Measurements from ENCODE around the gene BACH2.
"Not testable (repeated sequence)": the region's sequence is repeated elsewhere in the genome, so short reads cannot be mapped to it uniquely, and the experiment has no call there.

The BACH2 gene

GRCh38 chr6:90090866-90091265 is 205.8 kb downstream of the BACH2 start:
- no peak for DNase-seq

DNA sequence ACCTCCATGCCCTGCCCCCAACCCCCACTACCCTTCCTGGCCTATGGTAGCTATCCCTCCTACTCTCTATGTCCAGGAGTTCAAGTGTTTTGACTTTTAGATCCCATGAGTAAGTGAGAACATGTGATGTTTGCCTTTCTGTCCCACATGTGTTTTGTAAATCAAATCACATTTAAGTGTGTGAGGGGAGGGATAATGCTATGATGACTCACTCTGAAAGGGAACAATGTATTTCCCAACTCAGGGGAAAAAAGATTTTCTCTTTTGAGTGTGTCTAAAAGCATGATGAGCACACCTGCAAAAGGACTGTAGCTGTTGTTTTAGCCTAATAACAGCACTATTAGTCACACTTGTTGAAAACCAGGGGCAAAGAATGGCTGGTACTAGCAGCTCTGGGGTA is 208.6 kb downstream of the BACH2 start:
- DNase-seq, result no peak

DNA sequence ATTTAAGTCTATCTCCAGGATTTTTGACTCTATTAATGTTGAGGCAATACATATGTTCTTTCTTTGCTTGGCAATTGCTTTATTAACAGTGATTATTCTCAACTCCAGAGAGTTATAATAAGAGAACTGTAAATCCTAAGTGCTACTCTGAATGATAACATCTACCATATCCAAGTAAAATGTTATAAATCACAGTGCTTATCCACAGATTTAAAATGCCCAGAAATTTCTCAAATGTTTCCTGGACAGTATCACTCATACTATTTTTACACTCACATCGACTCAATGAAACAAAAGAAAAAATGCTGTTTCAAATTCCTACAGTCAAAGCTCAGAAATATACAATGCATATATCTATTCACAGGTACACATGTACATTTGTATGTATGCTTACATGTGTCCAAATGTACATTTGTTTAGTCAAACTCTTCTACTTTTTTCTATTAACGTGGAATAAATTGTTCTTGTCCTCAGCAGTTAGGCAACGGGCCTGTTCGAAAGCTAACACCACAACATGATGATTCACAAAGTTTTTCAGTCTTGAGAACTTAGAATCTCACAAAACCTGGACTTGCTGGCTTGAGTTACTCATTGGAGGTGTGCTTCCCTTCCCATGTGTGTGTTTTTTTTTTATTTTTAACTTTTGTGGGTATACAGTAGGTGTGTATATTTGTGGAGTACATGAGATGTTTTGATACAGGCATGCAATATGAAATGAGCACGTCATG is 209.4 kb downstream of the BACH2 start:
- DNase-seq, result no peak

DNA sequence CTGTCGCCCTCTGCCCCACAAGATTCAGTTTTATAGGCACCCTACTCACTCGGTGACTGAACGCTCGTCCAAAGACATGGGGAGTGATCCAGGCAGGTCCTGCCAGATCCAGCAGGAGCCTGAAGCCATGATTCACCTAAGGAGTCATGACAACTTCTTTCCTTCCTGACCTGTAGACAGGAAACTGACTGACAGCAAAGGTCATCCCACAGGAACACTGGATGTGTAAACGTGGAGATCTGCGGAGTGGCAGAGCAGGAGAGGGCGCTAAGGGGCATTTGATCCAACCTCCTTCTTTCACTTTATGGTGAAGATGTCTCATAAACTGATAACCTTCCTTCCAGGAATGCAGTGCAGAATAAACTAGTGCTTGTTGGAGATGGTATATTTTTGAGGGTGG is 210.1 kb downstream of the BACH2 start:
- no peak for DNase-seq

GRCh38 chr6:90083891-90084290 is 212.8 kb downstream of the BACH2 start:
- no peak for DNase-seq

- no peak for DNase-seq
Measured at GRCh38 chr6:90082847-90083246, 213.8 kb downstream of the BACH2 start.

GRCh38 chr6:90080876-90081481 is 215.7 kb downstream of the BACH2 start:
- DNase-seq, result no peak

DNA sequence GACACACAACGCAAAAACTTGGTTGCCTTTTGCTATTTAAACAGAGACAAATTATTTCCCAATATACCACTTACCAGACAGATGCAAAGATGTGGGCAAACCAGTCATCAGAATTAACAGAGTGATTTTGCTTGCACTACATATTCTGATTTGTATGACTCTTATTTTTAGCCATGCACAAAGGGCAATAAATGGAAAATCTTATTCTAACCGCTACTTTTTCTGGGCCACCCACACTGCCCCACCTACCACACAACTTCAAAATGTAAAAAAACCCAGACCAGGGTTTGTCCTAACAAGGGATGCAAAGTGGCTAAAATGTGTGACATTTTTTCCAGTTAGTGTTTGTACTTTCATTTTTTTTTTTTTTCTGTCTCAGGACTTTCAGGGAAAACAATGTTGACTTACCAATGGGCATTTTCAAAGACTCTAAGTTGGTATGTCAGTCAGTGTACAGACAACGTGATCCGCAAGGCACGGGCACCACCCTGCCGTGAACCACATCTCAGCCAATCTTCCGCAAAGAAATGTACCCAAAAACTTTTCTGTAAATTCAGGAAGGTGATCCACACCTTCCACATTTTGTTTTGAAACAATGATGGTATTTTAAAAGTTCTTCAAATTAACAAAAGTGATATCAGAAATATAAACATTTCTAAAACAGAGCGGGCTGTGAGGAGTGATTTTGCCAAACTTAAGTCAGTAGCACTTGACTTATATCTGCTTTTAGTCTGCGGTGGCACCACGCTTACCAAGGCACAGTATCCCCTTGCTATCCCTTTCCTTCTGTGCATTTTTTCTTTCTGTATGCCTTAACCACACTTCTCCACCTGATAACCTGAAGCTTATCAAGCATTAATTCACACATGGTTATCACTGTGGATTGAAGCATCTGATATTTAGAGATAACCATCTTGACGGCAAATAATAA is 216.8 kb downstream of the BACH2 start:
- no peak for DNase-seq

DNA sequence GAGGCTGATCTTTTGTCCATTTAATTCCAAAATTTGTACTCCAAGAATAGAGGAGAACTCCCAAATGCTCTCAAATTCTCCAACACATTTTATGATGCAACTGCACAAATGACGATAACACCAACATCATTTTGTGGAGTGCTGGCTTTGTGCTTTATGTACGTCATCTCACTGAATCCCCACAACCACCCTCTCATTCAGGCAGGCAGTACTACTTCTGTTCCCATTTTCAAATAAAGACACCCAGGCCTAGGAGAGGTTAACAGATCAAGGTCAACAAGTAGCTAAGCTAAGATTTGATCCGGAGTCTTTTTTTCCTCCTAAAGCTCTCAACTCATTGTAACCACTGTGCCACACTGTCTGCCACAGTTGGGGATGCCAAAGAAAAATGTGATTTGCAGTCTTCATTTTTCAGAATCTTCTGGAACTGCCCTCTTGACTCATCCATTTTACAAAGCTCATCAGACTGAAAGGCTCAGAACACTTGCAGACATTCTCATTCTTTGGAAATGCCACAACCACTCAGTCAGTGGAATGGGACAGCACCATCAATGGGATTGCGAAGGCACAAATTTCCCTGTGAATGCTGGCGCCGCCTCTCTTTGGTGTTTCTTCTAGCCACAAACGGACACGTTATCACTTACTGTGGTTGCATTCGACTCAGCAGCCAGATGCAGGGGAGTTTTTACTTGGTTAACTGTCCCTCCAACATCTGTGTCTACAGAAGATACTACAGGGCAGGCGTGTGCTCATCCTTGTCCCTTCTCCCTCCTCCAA is 217.9 kb downstream of the BACH2 start:
- no peak for DNase-seq

DNA sequence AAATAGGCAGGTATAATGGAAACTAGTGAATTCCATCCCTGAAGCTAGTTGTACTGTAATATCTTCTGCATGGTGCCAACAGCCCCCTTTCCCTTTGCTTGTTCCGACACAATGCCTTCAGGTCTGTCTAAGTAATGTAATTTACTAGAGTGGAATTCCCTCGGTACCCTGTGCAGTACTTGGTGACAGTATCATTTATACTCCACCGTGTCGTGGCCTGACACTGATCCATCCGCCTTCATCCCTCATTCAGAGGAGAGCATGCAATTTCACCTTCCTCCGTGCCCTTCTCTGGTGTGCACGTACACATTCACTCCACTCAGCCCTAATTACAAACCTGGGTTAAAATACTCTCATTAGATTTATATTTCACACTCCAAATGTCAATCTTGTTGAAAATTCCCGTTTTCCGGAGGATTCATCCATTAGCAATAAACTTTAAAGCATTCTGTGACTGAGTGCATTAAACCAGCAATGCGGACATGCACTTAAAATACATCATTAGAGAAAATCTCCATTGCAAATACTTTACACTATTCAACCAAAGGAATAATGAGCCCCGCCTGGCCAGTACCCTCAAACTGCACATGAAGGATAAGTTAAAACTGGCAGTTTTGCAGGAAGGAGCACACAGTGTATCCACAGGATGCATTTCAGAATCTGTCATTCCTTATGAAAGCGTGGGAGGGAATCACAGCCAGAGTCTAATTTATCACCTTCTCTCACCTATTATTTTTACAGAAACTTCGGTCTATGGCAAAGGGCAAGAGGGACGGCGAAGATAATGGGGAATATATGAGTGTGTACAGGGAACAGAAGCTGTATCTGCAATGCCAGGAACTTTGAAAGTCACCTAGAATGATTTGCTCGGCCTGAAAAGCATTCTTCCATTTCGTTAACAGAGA is 219.9 kb downstream of the BACH2 start:
- no peak for DNase-seq

- DNase-seq, result no peak
Measured at GRCh38 chr6:90074161-90074850, 222.3 kb downstream of the BACH2 start.

DNA sequence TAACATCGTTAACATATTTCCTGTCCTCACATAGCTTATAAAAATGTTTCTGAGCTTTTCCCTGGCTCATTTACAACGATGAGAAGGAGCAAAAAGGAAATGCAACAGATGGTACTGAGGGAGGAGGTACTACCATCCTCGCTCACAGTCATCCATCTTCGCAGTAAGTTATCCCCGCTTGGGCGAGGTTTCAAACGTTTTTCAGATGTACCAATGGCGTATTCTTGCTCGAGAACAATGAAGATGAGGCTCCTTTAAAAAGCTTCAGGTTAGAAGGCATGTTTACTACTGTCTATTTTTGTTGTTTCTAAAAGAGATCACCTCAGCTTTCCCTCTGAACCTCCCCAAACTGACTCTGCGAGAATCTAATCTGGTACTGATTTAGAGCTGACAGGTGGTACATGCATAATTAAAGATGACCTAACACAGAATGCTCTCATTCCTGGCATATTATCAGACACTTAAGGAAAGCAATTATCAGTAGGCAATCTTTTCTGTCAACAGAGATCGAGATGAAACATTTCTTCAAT is 223.6 kb downstream of the BACH2 start:
- DNase-seq, result no peak

GRCh38 chr6:90072501-90072900 is 224.1 kb downstream of the BACH2 start:
- no peak for DNase-seq

DNA sequence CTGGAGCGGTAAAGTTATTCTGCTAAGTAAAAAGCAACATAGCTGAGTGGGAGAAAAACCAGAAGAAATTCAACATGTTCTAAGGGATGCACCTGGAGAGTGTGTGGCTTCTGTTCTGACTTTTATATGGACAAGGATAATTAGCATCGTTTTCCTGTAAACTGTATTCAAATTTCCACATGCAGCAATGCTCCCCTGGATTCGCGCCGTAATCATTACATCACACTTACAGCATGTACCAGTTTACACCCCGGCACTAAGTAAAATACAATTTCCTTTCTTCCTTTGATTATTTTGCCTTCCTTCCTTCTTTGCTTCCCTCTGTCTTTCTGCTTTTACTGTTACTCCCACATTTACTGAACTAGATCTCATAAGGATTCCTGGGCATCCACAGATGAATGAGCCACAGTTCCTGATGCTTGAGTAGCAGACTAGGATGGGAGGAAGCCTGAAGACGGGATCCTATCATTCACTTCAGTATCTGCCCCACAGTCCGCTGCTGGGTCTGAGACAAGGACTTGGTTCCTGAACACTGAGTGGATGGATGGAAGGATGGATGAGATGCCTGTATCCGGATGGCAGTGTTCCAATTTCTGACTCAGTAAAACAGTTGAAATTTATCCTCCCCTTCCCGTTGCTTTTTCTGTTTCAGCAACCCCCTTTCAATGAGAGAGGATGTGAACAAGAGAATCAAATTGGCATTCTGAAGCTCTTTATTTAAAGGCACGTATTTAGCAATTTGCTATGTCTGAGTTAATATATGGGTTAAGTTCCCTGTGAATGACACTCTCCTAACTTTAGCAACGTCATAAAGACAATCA is 227.7 kb downstream of the BACH2 start:
- no peak for DNase-seq

GRCh38 chr6:90068264-90068663 is 228.4 kb downstream of the BACH2 start:
- DNase-seq, result no peak

DNA sequence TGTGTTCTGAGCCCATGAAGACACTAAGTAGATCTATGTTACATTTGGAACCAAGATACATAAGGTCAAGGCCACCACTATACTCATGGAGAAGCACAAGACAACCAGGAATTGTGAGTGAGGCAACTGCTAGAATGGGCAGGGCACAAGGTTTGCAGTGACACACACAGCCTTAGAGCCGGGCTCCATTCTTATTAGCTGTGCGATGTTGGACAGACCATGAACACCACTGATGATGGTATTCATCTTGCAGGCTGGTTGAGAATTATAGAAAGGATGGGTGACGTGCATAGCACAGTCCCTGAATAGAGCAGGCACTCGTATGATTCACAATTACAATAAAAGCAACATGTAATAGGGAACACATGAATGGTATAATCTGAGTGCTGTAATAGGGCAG is 229.9 kb downstream of the BACH2 start:
- no peak for DNase-seq

DNA sequence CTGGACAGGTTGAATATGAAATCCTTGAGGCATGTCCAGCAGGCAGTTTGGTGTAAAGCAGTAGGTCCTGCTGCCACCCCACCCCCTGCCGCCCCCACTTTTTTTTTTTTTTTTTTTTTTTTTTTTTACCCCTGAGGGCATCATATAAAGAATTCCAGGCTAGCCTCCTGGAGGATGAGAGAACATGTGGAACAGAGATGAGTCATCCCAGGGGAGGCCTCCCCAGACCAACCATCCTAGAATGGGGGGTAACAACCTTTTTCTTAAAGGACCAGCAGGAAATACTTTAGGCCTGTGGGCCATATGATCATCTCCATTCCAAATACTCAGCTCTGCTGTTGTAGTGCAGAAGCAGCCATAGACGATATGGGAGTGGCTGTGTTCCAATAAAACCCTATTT is 231.5 kb downstream of the BACH2 start:
- no peak for DNase-seq

DNA sequence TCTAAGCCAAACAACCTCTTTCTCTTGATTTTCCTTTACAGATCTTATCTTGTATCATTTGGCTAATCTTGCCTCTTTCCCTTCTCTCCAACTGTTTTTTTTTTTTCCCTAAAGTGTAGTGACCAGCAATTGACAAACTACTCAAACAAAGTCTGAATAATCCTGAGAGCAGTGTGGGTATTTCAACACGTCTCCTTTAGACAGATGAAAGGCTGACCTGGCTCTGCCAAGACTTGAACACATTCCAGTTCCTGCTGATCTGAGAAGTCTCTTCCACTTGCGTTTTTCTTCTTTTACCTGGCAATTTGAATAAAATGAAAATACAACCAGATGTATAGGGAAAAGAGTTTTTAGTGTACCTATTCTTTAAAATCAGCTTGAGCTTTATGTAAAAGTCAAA is 234.0 kb downstream of the BACH2 start:
- no peak for DNase-seq

DNA sequence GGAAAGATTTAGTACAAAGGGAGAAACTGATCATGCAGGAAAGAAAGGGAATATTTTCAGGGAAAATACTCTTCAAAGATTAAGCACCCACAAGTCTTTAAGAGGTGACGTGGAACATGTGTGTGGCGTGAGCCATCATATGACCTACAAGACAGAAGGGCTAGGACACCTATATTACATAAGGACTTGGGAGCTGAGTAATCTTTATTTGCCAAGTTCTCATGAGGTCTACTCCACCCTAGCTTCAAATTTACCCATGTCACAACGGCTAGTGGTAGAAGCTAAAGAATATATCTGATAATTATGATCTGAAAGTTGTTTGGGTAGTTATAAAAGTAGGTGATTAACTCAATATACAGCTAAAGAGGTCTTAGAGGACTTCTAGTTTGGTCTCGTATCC is 234.6 kb downstream of the BACH2 start:
- no peak for DNase-seq

- not testable (repeated sequence) for DNase-seq
Measured at GRCh38 chr6:90059178-90059577, 237.5 kb downstream of the BACH2 start.
